RPMI7951 (cell line): ENCODE data around the gene ERICH3. TPM values are rescaled to one million over a fixed set of nuclear protein-coding genes. Genes with fewer than 3 reads are reported as not detected.
"Not testable (repeated sequence)": the region's sequence is repeated elsewhere in the genome, so short reads cannot be mapped to it uniquely, and the experiment has no call there.

Experiments
- DNase-seq: peaks from one replicate; pipeline ENCODE4 v3.0.0-alpha.2; 2012; ENCODE audit warnings: low read depth
- total RNA-seq: library from RNA; depleted of rRNA; stranded (reverse); fragments of >200 nt; shearing (Covaris generic); gene quantifications from 2 replicates; pipeline ENCODE4 v1.2.3, GENCODE V29; 2014

ERICH3 gene
- total RNA-seq, 1 experiment from 2014 or later = 0.72 TPM

DNA sequence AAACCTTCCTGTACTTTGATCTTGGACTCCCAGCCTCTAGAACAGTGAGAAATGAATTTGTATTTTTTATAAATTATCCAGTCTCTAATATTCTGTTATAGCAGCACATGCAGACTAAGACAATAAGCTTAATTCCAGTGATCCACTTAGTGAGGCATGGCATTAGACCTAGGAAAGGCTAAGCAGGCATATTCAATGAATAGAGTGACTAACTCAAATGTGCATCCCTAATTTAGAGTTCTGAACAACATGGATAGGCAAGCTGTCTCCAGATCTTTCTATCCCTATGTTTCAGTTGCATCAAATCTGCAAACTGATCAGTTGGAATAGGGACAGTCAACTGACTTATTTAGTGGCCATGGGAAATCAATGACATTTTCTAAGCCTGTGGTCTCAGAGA, 4.3 kb upstream of the ERICH3 start:
- DNase-seq = no peak

DNA sequence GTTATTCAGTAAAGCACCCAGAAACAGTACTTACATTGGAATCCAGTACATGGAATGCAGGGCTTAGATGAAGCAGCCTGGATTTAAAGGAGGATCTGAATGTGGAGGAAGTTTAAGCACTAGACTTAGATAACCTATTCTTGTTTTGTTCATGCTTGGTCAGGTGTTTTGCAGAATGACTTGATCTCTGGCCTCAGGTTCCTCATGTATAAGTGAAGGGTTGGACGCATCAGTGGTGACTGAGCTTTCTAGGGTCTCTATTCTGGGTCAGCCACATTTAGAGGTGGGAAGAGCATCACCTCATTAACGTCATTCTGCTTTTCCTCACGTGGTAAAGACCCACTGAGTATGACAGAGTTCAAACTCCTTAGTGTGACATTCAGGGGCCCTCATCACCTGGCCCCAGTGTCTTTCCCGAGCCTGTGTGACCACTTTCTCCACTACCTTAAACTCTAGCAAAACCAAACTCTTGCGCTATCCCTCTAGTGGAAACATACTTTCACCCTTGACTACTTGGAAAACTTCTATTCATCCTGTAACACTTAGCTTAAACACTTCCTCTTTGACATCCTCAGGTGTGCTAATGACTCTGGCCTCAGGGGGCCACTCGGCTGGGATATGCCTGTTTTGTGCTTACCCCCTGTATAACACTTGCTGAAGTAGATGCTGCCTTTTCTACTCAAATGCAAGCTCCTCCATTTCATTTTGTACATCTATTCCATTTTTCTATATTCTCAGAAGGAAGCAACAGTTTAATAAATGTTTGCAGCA, 871 bp upstream of the ERICH3 start:
- DNase-seq = no peak

DNA sequence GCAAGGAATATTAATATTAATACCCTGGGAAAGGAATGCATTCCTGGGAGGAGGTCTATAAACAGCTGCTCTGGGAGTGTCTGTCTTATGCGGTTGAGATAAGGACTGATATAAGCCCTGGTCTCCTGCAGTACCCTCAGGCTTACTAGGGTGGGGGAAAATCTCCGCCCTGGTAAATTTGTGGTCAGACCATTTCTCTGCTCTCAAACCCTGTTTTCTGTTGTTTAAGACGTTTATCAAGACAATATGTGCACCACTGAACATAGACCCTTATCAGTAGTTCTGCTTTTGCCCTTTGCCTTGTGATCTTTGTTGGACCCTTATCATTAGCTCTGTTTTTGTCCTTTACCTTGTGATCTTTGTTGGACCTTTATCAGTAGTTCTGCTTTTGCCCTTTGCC, 2.7 kb downstream of the ERICH3 start:
- DNase-seq = not testable (repeated sequence)

DNA sequence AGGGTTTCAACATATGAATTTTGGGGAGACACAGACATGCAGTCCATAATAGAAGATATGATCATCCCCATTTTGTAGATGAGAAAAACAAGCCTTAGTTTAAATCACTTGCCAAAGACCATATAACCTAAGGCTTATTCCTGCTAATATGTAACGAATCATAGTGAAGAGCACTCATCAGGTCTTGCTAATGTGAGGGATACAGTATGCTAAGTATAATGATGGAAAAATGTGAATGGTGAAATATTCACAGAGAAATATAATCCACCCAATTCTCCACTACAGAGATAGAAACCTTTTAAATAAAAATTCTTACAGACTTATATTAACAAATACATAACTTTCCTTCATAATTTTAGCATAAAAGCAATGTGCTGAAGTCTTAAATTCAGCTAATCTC, 18.9 kb downstream of the ERICH3 start:
- DNase-seq = no peak

DNA sequence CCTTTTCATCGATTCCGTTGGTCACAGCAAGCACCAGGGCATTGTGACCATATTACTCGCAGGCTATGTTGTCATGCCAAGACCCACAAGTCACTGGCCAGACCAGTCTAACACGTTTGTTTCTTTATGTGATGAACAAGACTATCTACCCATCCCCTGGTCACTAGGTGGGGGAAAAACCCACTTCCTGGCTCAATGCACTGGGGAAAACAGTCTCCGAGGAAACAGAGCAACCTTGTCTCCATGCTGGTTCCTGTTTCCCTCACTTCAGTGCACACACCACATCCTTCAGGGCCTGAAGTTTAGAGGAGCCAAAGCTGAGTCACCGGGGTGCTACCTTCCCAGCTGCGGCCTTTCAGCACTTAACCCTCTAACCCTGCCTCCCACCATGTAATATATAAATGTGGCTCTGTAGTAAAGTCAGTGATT, 20.9 kb downstream of the ERICH3 start:
- peak; percentile 100 for DNase-seq

DNA sequence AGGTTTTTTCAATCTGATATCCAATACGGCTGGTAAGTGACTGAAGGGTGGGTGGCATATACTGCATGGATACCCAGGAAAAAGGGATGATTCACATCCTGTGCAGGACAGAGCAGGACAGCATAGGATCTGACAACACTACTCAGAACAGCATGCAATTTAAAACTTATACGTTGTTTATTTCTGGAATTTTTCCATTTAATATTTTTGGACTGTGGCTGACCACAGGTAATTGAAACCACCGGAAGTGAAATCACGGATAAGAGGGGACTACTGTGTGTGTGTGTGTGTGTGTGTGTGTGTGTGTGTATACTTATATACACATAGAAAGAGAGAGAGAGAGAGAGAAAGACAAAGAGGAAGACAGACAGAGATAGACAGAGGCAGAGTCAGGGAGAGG, 23.0 kb downstream of the ERICH3 start:
- peak; percentile 94 for DNase-seq

DNA sequence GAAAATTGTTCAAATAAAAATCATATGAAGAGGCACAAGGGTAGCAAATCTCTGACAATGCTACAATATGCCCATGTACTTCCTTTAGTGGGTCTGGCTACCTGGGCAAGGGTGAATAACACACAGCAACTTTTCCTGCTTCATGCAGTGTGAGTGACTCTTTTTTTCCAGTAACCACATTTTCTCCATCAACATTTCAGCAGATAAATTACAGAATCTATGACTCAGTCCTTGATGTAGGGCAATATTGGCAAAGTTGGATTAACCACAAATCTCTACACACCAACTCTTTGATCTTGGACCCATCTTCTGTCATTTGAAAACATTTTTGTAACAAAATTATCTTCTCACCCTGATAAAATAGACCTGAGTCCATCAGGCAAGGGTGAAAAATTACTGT, 31.7 kb downstream of the ERICH3 start:
- DNase-seq = peak; percentile 87

DNA sequence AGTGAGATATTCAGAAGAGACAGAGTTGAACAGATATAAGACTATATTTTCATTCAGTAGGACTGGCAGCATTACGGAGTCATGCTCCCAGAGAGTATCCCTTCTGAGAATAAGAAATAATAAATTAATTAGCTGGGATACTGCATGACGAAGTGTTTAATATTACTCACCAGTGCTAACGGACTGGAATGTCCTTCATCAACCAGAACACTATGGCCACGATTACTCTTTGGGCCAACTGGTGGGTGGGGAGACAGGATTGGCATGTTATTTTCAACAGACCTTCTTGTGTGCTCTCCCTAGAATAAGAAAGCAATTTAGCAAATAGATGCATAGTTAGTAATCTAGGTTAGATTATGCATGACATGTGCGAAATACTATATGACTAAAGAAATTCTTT, 32.4 kb downstream of the ERICH3 start:
- DNase-seq = peak; percentile 36

DNA sequence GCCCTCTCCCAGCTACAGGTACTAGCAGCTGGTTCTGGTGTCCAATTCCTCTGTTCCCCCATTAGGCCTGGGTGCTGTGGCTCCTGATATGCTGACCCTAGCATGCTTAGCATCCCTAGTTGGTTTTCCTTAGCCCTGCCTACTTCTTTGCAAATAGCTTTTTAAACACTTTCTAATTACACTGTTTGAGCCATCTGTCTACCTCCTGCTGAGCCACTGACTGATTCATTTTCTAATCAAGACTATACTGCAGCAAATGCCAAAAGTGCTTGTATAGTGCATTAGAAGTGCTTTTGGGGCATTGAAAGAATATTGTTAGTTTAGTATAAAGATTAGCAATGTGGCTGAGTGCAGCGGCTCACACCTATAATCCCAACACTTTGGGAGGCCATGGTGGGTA, 36.3 kb downstream of the ERICH3 start:
- DNase-seq = no peak

DNA sequence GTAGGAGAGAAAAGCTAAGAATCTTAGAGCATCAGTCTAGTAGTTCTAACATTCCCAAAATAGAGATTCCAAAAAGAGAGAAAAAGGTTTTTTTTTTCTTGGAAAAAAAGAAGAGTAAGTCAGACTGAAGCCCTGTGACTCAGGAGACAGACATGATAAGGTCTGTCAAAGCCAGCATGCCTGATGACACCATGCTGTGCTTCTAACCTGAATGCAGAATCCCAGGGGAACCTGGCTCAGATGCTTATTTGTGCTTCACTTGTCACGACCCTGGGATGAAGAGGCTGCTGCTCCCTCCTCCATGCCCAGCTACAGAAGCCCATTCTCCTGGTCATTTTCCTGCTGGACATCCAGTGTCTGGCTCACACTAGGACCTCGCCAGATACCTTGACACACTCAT, 44.3 kb downstream of the ERICH3 start:
- peak; percentile 31 for DNase-seq

DNA sequence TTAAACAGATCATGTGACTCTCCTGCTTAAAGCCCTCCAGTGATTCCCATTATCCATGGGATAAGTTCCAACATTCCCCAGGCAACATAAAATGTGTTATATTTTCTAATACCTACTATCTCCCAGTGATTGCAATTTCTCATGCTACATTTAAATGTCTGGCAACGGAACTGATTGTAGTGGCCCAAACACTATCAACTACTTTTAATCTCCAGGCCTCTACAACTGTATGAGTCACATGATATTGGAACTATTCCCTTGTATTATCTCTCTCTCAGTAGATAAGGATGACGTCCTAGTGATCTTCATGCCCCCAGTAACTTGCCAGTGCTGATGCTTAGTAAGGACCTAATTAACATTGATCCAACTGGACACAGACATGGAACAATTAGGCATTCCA, 49.9 kb downstream of the ERICH3 start:
- DNase-seq = no peak

DNA sequence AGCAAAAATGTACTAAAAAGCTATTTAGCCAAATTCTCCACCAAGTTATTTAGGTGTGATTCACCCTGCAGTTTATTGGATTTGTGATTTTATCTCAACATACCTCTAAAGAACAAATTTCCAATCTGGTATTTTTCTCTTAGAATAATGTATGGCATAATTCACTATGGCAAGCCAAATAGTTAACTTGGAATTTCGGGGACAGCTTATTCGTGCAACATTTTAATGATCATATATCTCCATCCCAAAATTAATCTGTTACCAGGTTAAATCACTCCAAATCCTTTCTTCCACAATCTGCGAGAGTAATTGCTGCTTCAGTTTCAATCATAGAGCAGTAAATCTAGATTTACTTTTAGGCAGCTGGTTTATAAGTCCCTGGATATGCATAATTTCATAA, 53.4 kb downstream of the ERICH3 start:
- DNase-seq = no peak

DNA sequence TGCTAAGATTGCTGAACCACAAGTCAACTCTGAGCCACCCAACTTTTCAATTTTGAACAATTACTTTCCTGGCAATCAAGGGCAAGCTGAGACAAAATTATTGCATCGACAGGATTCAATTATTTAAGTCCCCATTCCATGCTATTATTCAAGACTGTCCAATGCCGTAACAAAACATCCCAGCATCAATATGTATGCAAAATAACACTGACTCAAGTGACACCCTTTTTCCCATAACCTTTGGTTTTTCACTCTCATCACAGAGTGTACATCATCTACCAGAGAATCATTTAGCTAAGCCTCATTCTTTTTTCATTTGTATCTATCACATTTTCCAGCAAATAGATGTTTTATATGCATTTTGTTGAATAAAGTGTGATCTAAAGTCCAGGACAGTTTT, 54.6 kb downstream of the ERICH3 start:
- DNase-seq = no peak

DNA sequence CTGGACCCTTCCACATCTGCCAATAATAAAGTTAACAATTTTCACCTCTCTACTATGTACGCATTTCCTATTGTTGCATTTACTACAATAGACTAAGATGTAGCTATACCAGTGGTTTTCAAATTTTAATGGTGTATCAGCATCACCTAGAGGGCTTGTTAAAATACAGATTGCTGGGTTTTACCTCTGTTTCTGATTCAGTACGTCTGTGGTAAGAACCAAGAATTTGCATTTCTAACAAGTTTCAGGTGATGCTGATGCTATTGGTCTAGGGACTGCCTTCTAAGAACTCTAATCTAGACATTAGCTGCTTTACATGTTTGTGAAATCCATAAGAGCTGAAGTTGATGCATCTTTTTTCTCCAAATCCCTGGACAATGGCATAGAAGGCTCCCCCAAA, 59.7 kb downstream of the ERICH3 start:
- no peak for DNase-seq

DNA sequence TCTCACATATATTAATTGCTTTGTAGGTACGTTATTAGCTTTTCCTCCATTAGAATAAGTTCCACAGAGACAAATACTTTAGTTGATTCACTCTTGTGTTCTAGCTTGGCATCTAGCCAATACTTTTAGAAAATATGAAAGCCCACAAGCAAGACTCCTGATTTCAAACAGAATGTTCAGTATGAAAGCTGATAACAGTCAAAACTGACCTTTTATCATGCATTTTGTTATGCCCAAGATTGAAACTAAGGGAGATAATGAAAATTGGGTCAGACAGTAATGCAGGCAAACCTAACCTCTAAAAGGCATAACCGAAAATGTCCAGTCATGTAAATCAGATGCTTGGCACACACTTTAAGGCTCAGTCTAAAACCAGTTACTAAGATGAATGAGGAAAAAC, 61.7 kb downstream of the ERICH3 start:
- no peak for DNase-seq

DNA sequence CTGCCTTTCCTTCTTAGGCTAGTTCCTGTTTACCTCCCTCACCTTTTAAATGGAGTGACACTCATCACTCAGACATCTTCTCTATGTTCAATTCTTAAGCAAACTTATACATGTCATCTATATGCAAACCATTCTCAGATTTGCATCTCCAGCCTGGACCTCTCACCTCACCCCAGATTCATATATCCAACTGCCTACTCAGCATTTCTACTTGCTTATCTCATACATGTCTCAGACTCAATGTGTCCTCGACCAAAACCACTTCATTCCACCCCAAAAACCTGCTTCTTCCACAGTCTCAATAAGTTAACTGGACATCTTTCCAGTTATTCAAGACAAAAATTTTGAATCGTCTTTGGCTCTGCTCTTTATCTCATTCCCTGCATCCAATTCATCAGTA, 62.6 kb downstream of the ERICH3 start:
- DNase-seq = no peak

DNA sequence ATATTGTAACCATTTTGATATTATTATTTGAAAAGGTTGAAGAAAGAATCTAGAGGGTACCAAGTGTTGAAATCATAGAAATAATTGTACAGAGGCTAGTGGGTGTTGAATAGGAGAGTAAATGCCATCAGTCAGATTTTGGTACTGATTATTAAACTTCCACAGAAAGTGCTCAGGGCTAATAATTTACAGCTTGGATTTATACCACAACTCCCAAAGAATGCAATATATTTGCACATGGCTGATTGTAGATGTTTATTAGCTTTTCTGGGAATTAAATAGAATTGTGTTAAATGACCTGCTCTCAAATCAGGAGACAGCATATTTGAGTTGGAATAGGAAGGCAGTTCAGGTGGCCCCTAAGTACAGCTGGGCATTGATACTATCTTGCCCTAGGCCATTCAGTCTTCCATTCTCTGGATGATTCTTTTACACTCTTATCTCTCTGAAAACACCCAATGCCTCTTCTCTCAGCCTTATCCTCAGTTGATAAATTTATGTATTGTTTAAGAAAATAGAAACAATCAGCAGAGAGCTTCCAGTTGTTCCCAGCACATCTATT, 63.7 kb downstream of the ERICH3 start:
- DNase-seq = no peak

DNA sequence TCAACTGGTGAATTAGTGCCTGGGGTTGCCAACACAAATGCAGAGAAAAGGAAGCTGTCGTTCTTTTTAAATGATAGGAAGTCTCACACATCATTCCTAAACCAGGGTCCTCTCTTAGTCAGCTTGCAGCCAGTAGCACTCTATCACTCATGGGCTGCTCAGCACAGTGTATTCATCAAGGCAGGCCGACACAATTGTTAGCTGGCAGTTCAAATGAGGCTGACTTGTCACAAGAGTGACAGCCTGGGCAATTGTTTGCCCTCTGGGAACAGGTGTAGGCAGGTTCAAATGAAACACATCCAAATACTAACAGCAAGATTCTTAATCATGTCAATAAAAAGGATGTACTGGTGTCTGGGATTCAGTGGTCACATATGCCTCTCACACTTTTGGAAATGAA, 76.9 kb downstream of the ERICH3 start:
- no peak for DNase-seq

DNA sequence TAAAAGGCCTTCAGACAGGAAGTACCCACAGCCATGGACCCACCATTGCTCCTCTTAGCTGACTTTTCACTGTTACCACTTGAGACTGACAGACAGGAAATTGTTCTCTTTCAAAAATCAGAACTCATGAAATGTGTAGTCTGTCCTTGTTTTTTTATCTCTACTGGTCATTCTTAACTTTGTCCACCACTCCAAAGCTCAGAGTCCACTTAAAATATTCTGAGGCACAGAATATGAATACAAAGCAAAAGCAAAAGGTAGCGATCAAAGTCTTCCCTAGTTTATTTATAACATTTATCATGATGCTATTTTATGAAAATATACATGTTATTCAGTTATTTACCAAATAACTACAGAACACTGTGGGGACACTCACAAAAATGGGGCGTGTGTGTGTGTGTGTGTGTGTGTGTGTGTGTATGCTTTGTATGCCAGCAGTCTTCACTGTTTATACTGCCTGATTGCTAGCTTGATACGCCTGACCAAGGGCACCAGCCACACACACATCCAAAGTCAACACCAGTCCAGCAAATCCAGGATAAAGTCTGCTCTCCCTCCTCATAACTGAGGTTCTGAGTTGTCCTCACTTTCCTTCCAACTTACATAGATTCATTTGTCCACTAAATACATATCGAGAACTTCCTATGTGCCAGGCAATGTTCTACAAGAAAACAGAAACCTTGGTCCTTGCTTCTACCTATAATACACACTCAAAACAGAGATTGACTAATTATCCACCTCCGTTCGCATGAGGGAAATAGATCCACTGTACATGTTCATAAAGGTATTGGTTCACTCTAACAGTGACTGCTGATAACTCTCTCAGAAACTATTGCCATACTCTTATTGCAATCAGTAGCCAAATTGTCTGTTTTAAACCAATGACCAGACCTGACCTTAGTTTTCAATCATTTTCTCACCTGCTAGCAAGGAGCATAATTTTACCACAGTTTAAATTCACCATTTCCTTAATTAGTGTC, 79.4 kb downstream of the ERICH3 start:
- no peak for DNase-seq

DNA sequence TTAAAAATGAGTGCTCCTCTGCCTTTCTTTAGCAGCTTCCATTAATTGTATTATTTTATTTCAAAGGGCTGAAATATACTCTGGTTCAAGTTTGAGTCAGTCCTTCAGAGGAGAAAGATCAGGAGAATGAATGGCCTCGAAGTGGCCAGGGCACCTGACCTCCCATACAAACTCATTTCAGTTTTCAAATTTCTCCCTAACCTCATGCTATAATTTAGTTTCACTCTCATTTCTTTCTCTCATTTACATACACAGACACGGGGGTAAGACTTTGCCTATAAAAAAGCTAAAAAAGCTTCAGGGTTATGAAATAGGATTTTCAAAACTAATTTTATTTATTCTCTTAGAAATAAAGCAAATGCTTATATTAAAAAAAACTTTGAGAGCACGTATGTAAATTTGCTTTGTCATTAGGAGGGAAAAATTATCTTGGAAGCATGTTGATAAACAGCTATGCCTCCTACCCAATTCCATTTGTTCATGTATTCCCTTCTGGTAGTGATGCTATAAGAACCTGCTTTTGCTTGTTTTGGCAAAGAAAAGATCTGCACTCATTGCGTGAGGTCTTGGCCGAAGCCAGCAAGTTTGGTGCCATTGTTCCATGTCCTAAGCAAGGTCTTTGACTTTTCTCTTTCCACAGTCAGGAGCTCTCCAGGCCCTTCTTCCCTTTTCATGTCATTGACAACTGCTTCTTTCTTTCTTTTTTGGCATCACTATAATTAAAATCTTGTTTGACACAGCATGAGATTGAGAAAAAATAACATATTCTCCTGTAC, 80.8 kb downstream of the ERICH3 start:
- DNase-seq = no peak

DNA sequence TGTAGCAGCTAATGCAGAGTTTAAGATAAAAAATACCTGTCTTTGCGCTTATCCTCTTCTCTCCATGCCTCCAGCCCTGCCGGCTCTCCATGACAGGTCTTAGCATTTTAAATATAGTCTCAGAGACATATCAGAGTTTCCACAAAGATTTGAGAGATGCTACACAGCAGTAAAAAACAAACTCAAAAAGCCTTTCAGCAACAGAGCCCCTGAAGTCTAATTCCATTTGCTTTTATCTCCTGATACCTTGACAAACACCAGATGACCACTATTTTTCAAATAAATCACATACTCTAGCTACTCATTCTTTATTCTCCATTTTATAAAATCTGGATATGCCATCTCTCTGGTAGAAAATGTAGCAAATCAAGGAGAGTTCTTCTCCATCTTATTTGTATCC, 81.6 kb downstream of the ERICH3 start:
- DNase-seq = no peak

DNA sequence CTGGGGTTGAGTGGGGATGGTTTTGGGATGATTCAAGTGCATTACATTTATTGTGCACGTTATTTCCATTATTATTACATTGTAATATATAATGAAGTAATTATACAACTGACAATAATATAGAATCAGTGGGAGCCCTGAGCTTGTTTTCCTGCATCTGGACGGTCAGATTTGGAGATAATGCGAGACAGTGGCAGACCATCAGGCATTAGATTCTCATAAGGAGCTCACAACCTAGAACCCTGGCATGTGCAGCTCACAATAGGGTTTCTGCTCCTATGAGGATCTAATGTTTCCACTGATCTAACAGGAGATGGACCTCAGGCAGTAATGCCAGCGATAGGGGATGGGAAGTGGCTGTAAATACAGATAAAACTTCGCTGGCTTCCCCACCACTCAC, 83.3 kb downstream of the ERICH3 start:
- no peak for DNase-seq
